Breast epithelium (tissue), 3 donors: Measurements from ENCODE around the gene PGP.

Experiments used
- CTCF ChIP-seq, 3 donors: fragments of 450-650 bp; IDR thresholded peaks; one replicate each; pipeline ENCODE4 v1.5.1; 2016 to 2017; ENCODE audit warnings: antibody characterized with exemption in 3 of 3, mild to moderate bottlenecking in 3 of 3, moderate library complexity in 3 of 3
- POLR2A ChIP-seq: fragments of 450-650 bp; IDR thresholded peaks from one replicate; pipeline ENCODE4 v1.6.1; 2016; ENCODE audit warnings: antibody characterized with exemption, mild to moderate bottlenecking, moderate library complexity

GRCh38 chr16:2177101-2177500, 37.5 kb downstream of the PGP start:
- TF ChIP-seq CTCF (IDR thresholded peaks at IDR 0.05): no peak
- no peak for TF ChIP-seq POLR2A
